ENCODE results near the gene KIF21A.

KIF21A gene

GRCh38 chr12:39359645-39360044, 83.3 kb downstream of the KIF21A start:
- no peak for DNase-seq
- TF ChIP-seq POLR2A (IDR thresholded peaks at IDR 0.05; ENCODE audit: low read length), result no peak
- no peak for TF ChIP-seq GATA1 (IDR thresholded peaks at IDR 0.05; ENCODE audit: low read depth, low read length)

- DNase-seq, result no peak
Observed at GRCh38 chr12:39357041-39357440, 85.9 kb downstream of the KIF21A start.

GRCh38 chr12:39355841-39356240, 87.1 kb downstream of the KIF21A start:
- no peak for DNase-seq
- TF ChIP-seq GATA1 (IDR thresholded peaks at IDR 0.05; ENCODE audit: low read depth, low read length), result no peak
- no peak for TF ChIP-seq POLR2A (IDR thresholded peaks at IDR 0.05; ENCODE audit: low read length)

More at GRCh38 chr12:39357041-39357440, 85.9 kb downstream of the KIF21A start:
- TF ChIP-seq GATA1 (IDR thresholded peaks at IDR 0.05; ENCODE audit: low read depth, low read length), result no peak
- TF ChIP-seq POLR2A (IDR thresholded peaks at IDR 0.05; ENCODE audit: low read length), result no peak

GRCh38 chr12:39354955-39355354, 88.0 kb downstream of the KIF21A start:
- no peak for DNase-seq
- no peak for TF ChIP-seq GATA1 (IDR thresholded peaks at IDR 0.05; ENCODE audit: low read depth, low read length)
- TF ChIP-seq POLR2A (IDR thresholded peaks at IDR 0.05; ENCODE audit: low read length), result no peak

GRCh38 chr12:39352471-39353017, 90.4 kb downstream of the KIF21A start:
- no peak for TF ChIP-seq POLR2A (IDR thresholded peaks at IDR 0.05; ENCODE audit: low read length)
- no peak for TF ChIP-seq GATA1 (IDR thresholded peaks at IDR 0.05; ENCODE audit: low read depth, low read length)
- no peak for DNase-seq

- DNase-seq, result no peak
- TF ChIP-seq GATA1 (IDR thresholded peaks at IDR 0.05; ENCODE audit: low read depth, low read length), result no peak
- no peak for TF ChIP-seq POLR2A (IDR thresholded peaks at IDR 0.05; ENCODE audit: low read length)
Observed at GRCh38 chr12:39351153-39351552, 91.8 kb downstream of the KIF21A start.

GRCh38 chr12:39348941-39349626, 93.8 kb downstream of the KIF21A start:
- no peak for TF ChIP-seq GATA1 (IDR thresholded peaks at IDR 0.05; ENCODE audit: low read depth, low read length)
- TF ChIP-seq POLR2A (IDR thresholded peaks at IDR 0.05; ENCODE audit: low read length), result no peak
- no peak for DNase-seq

GRCh38 chr12:39348523-39348922, 94.4 kb downstream of the KIF21A start:
- no peak for DNase-seq
- no peak for TF ChIP-seq POLR2A (IDR thresholded peaks at IDR 0.05; ENCODE audit: low read length)
- TF ChIP-seq GATA1 (IDR thresholded peaks at IDR 0.05; ENCODE audit: low read depth, low read length), result no peak

GRCh38 chr12:39344926-39345325, 98.0 kb downstream of the KIF21A start:
- TF ChIP-seq POLR2A (IDR thresholded peaks at IDR 0.05; ENCODE audit: low read length), result no peak
- TF ChIP-seq GATA1 (IDR thresholded peaks at IDR 0.05; ENCODE audit: low read depth, low read length), result no peak
- no peak for DNase-seq

- TF ChIP-seq POLR2A (IDR thresholded peaks at IDR 0.05; ENCODE audit: low read length) (no peak), GATA1 (IDR thresholded peaks at IDR 0.05; ENCODE audit: low read depth, low read length) (no peak)
- DNase-seq, result no peak
Observed at GRCh38 chr12:39343665-39344064, 99.3 kb downstream of the KIF21A start.

GRCh38 chr12:39341761-39342160, 101.2 kb downstream of the KIF21A start:
- DNase-seq, result no peak
- no peak for TF ChIP-seq POLR2A (IDR thresholded peaks at IDR 0.05; ENCODE audit: low read length)

- TF ChIP-seq POLR2A (IDR thresholded peaks at IDR 0.05; ENCODE audit: low read length) (no peak), GATA1 (IDR thresholded peaks at IDR 0.05; ENCODE audit: low read depth, low read length) (no peak)
- DNase-seq, result no peak
Observed at GRCh38 chr12:39341179-39341578, 101.7 kb downstream of the KIF21A start.

GRCh38 chr12:39332661-39333175, 110.2 kb downstream of the KIF21A start:
- DNase-seq, result no peak
- TF ChIP-seq GATA1 (IDR thresholded peaks at IDR 0.05; ENCODE audit: low read depth, low read length), result no peak
- no peak for TF ChIP-seq POLR2A (IDR thresholded peaks at IDR 0.05; ENCODE audit: low read length)

- TF ChIP-seq GATA1 (IDR thresholded peaks at IDR 0.05; ENCODE audit: low read depth, low read length), result no peak
- no peak for TF ChIP-seq POLR2A (IDR thresholded peaks at IDR 0.05; ENCODE audit: low read length)
- DNase-seq, result no peak
Observed at GRCh38 chr12:39331539-39332261, 111.2 kb downstream of the KIF21A start.
